Fibroblast of the aortic adventitia (primary cell): ENCODE results near the gene TSPAN33. TPM values are rescaled to one million over a fixed set of nuclear protein-coding genes. Genes with fewer than 3 reads are reported as not detected.
A peak's percentile ranks its signal among the peaks of the same experiment; 100 is the strongest.
"Not testable (repeated sequence)": the region's sequence is repeated elsewhere in the genome, so short reads cannot be mapped to it uniquely, and the experiment has no call there.

ENCODE experiments used
- DNase-seq: peaks from one replicate; pipeline ENCODE4 v3.0.0-alpha.2; 2010; ENCODE audit warnings: low read depth
- H3K4me3 ChIP-seq: 2 replicates; pipeline ENCODE4 v1.5.1; 2011; ENCODE audit warnings: low read depth, mild to moderate bottlenecking, control low read depth, low read length, moderate library complexity
- small RNA-seq: library from RNA; depleted of rRNA; stranded (forward); fragments of <200 nt; gene quantifications from one replicate; pipeline ENCODE3, GENCODE V24; 2012
- total RNA-seq: library from RNA; depleted of rRNA; stranded (reverse); fragments of >200 nt; gene quantifications from 2 replicates; pipeline ENCODE4 v1.2.3, GENCODE V29; 2012; ENCODE audit warnings: low replicate concordance
- TF ChIP-seq, protein P1 (sequence below): IDR thresholded peaks from 2 replicates; pipeline ENCODE4 v1.5.1; 2011; ENCODE audit warnings: mild to moderate bottlenecking, low read length, control low read depth, inconsistent platforms; ENCODE audit not compliant: insufficient read depth

The TSPAN33 gene
- total RNA-seq, 1 donor = not detected

DNA sequence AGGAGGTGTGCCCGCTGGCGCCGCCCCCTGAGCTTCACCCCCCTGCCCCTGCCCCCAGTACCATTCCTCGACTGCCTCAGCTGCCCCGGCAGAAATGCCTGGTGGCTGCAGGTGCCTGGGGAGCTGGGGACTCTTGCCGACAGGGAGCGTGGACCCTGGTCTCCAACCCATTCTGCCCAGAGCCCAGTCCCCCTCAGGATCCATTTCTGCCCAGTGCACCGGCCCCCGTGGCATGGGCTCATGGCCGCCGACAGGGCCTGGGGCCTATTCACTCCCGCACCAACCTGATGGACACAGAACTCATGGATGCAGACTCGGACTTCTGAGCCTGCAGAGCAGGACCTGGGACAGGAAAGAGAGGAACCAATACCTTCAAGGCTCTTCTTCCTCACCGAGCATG lies 67.6 kb downstream of the TSPAN33 start:
- TF ChIP-seq, protein P1, sequence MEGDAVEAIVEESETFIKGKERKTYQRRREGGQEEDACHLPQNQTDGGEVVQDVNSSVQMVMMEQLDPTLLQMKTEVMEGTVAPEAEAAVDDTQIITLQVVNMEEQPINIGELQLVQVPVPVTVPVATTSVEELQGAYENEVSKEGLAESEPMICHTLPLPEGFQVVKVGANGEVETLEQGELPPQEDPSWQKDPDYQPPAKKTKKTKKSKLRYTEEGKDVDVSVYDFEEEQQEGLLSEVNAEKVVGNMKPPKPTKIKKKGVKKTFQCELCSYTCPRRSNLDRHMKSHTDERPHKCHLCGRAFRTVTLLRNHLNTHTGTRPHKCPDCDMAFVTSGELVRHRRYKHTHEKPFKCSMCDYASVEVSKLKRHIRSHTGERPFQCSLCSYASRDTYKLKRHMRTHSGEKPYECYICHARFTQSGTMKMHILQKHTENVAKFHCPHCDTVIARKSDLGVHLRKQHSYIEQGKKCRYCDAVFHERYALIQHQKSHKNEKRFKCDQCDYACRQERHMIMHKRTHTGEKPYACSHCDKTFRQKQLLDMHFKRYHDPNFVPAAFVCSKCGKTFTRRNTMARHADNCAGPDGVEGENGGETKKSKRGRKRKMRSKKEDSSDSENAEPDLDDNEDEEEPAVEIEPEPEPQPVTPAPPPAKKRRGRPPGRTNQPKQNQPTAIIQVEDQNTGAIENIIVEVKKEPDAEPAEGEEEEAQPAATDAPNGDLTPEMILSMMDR = no peak
- H3K4me3 ChIP-seq = no peak overlapping the region
- no peak for DNase-seq

DNA sequence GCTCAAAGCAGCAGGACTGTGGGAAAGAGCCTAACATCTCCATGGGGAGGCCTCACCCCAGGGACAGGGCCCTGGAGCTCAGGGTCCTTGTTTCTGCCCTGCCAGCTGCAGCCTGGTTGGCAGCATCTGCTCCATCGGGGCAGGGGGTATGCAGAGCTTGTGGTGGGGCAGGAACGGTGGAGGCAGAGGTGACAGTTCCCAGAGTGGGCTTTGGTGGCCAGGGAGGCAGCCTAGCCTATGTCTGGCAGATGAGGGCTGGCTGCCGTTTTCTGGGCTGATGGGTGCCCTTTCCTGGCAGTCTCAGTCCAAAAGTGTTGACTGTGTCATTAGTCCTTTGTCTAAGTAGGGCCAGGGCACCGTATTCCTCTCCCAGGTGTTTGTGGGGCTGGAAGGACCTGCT lies 68.1 kb downstream of the TSPAN33 start:
- TF ChIP-seq, protein P1 = no peak
- no peak overlapping the region for H3K4me3 ChIP-seq
- DNase-seq = no peak

DNA sequence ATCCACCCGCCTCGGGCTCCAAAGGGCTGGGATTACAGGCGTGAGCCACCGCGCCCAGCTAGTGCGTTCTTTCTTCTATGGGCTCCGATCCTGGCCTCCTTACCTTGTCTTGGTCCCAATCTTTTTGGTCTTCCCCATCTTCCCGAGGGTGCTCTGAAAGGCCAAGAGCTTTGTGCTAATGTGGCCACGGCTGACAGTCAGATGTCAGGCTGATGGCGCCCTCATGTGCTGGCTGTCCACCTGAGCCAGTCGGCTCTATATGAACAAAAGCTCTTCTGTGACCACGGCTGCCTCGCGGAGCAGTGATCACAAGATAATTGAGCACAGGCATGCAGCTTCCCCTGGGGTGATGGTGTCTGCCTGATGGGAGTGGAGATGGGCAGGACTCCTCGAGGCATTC lies 69.3 kb downstream of the TSPAN33 start:
- TF ChIP-seq, protein P1 = no peak
- no peak overlapping the region for H3K4me3 ChIP-seq
- DNase-seq = no peak

DNA sequence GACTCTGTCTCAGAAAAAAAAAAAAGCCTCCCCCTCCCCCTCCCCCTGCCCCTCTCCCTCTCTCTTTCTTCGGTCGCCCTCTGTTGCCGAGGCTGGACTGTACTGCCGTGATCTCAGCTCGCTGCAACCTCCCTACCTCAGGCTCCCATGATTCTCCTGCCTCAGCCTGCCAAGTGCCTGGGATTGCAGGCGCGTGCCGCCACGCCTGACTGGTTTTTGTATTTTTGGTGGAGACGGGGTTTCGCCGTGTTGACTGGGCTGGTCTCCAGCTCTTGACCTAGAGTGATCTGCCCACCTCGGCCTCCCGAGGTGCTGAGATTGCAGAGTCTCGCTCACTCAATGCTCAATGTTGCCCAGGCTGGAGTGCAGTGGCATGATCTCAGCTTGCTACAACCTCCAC lies 71.2 kb downstream of the TSPAN33 start:
- DNase-seq, H3K4me3 ChIP-seq: not testable (repeated sequence)

DNA sequence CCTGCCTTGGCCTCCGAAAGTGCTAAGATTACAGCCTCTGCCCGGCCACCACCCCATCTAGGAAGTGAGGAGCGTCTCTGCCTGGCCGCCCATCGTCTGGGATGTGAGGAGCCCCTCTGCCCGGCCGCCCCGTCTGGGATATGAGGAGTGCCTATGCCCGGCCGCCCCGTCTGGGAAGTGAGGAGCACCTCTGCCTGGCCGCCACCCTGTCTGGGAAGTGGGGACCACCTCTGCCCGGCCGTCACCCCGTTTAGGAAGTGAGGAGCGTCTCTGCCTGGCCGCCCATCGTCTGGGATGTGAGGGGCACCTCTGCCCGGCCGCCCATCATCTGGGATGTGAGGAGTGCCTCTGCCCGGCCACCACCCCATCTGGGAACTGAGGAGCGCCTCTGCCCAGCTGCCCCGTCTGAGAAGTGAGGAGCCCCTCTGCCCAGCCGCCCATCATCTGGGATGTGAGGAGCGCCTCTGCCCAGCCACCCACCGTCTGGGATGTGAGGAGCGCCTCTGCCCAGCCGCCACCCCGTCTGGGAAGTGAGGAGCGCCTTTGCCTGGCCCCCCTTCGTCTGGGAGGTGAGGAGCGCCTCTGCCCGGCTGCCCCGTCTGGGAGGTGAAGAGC lies 71.7 kb downstream of the TSPAN33 start:
- not testable (repeated sequence) for H3K4me3 ChIP-seq, DNase-seq

DNA sequence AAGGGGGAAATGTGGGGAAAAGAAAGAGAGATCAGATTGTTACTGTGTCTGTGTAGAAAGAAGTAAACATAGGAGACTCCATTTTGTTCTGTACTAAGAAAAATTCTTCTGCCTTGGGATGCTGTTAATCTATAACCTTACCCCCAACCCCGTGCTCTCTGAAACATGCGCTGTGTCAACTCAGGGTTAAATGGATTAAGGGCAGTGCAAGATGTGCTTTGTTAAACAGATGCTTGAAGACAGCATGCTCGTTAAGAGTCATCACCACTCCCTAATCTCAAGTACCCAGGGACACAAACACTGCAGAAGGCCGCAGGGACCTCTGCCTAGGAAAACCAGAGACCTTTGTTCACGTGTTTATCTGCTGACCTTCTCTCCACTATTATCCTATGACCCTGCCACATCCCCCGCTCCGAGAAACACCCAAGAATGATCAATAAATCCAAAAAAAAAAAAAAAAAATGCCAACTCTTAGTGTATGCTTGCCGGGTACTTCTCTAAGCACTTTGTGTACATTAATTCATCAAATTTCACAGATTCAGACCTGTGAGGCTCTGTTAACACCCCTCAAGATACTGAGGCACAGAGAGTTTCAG lies 72.4 kb downstream of the TSPAN33 start:
- H3K4me3 ChIP-seq = not testable (repeated sequence)

DNA sequence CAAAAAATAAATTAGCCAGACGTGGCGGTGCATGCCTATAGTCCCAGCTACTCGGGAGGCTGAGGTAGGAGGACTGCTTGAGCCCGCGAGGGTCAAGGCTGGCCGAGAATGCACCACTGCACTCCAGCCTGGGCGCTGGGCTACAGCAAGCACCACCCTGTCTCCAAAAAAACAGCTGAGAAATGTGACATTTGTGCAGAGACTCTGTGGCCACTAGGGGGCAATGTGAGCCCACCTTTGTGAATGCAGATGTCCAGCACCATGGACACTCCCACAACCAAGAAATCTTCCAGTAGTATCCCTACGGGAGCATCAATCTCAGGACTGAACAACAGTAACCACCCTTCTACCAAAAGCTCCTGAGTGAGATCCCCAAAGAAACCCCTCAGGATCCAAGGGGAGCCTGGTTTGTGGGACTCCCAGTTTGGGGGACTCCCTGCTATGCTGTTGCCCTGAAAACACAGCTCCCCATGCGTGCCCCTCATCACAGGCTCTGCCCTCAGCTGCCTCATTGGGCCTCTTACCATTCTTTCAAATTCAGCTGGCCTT lies 74.1 kb downstream of the TSPAN33 start:
- peak; percentile 86 for DNase-seq
- no peak overlapping the region for H3K4me3 ChIP-seq
- TF ChIP-seq, protein P1 = peak; percentile 84

More for the DNA sequence above, 72.4 kb downstream of the TSPAN33 start:
- not testable (repeated sequence) for DNase-seq

DNA sequence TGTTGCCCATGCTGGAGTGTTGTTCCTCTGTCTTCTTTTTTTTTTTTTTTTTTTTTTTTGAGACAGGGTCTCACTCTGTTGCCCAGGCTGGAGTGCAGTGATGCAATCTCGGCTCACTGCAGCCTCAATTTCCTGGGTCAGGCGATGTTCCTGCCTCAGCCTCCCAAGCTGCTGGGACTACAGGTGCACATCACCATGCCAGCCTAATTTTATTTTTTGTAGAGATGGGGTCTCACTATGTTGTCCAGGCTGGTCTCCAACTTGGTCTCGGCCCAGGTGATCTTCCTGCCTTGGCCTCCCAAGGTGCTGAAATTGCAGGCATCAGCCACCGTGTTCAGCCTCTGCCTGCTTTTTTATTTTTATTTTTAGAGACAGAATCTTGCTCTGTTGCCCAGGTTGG lies 74.7 kb downstream of the TSPAN33 start:
- DNase-seq, H3K4me3 ChIP-seq: not testable (repeated sequence)

Small RNAs within 50 kb of the gene (small RNA-seq; reads per million reads assigned to genes)
- gene RNY1P11 = 0.64 reads per million, percentile 6 among the genes with 10 or more reads in this experiment

Other genes starting within 250 kb of the TSPAN33 start
- gene KCP, start 234.0 kb upstream of the TSPAN33 start, total RNA-seq = 0.09 and 1.6 TPM in 2 replicates
- gene IRF5, start 206.8 kb upstream of the TSPAN33 start, total RNA-seq = not detected in 2 replicates
- 56.7 and 63.3 TPM in 2 replicates for gene TNPO3, start 89.6 kb upstream of the TSPAN33 start, total RNA-seq
- gene SMO, start 43.9 kb downstream of the TSPAN33 start, total RNA-seq = 4.2 and 24.1 TPM in 2 replicates
- gene AHCYL2, start 80.3 kb downstream of the TSPAN33 start, total RNA-seq = 12.1 and 20.3 TPM in 2 replicates